Gastrocnemius medialis (tissue), 4 donors: ENCODE results near the gene STK33. TPM values are rescaled to one million over a fixed set of nuclear protein-coding genes. Genes with fewer than 3 reads are reported as not detected.

Experiments used
- ATAC-seq, 2 donors: fragments of 150-250 bp; one replicate each; pipeline ENCODE4 v1.9.1; 2016
- DNase-seq, 2 donors: peaks; one replicate each; pipeline ENCODE4 v3.0.0-alpha.2; 2019
- H3K27ac ChIP-seq, 4 donors: fragments of 200-600 bp; sonication (generic); 1 replicate in 1 of 4; 2 replicates in 3 of 4; pipeline ENCODE4 v1.5.1; 2016 to 2018; ENCODE audit warnings: mild to moderate bottlenecking in 2 of 4, moderate library complexity in 1 of 4
- H3K27me3 ChIP-seq, 3 donors: fragments of 200-600 bp; sonication (generic) in 2 of 3; 1 replicate in 1 of 3; 2 replicates in 2 of 3; pipeline versions ENCODE4 v1.5.1 to v1.6.0; 2016 to 2019; ENCODE audit warnings: mild to moderate bottlenecking in 1 of 3, moderate library complexity in 1 of 3
- H3K36me3 ChIP-seq, 2 donors: fragments of 200-600 bp; sonication (generic) in 1 of 2; one replicate each; pipeline ENCODE4 v1.5.1; 2017 to 2018
- H3K4me1 ChIP-seq, 2 donors: fragments of 200-600 bp; sonication (generic) in 1 of 2; one replicate each; pipeline ENCODE4 v1.5.1; 2016 to 2017; ENCODE audit warnings: mild to moderate bottlenecking in 2 of 2
- H3K4me3 ChIP-seq, 4 donors: fragments of 200-600 bp; sonication (generic) in 3 of 4; 1 replicate in 1 of 4; 2 replicates in 3 of 4; pipeline ENCODE4 v1.5.1; 2016 to 2019; ENCODE audit warnings: mild to moderate bottlenecking in 2 of 4
- H3K9me3 ChIP-seq, 3 donors: fragments of 200-600 bp; sonication (generic) in 2 of 3; 1 replicate in 1 of 3; 2 replicates in 2 of 3; pipeline ENCODE4 v1.5.1; 2016 to 2019
- CTCF ChIP-seq, 5 experiments: fragments of 450-650 bp in 3 of 5; fragments of 200-600 bp in 2 of 5; sonication (generic) in 2 of 5; IDR thresholded peaks in 4 of 5; conservative IDR thresholded peaks in 1 of 5; 1 replicate in 4 of 5; 2 replicates in 1 of 5; pipeline ENCODE4 v1.5.1; 2016 to 2019; ENCODE audit warnings: antibody characterized with exemption in 5 of 5, mild to moderate bottlenecking in 3 of 5, moderate library complexity in 3 of 5
- POLR2A ChIP-seq, 2 donors: fragments of 450-650 bp; IDR thresholded peaks; one replicate each; pipeline ENCODE4 v1.6.1; 2017; ENCODE audit warnings: antibody characterized with exemption in 2 of 2, mild to moderate bottlenecking in 2 of 2, moderate library complexity in 2 of 2
- in situ Hi-C, 4 donors: fragments of 200-750 bp; cut with MboI; loops; one replicate each; pipeline versions ENCODE4 v1.15.0 to v1.8.0; 2017; ENCODE audit warnings: low sequenced_read_pairs in 4 of 4
- intact Hi-C: fragments of 100-400 bp; cut with DNase I; formaldehyde crosslinking; loops from one replicate; pipeline ENCODE4 v1.15.1; 2023; ENCODE audit warnings: low total_unique reads
- total RNA-seq, 4 donors: library from RNA; depleted of rRNA; stranded (reverse); fragments of >200 nt; gene quantifications; one replicate each; pipeline versions ENCODE4 v1.1.0 to v1.2.3, GENCODE V29; 2016

Gene STK33
- total RNA-seq, 4 donors from 2014 or later = 0.66 to 13.5 (median 2.3) TPM

- H3K27me3 ChIP-seq = no peaks in the 10 kb centered on the region
- H3K9me3 ChIP-seq = no peaks in the 10 kb centered on the region
- no peak overlapping the region for H3K27ac ChIP-seq
- no peaks in the 10 kb centered on the region for H3K36me3 ChIP-seq
- no peak for ATAC-seq
- H3K4me1 ChIP-seq = no peaks in the 10 kb centered on the region
- in situ Hi-C loops = no loop called here
- intact Hi-C loops = no loop called here
- H3K4me3 ChIP-seq = no peak overlapping the region
- no peak for DNase-seq
- TF ChIP-seq CTCF (IDR thresholded peaks at IDR 0.05 in 4 of 5, conservative IDR thresholded peaks at IDR 0.05 in 1 of 5) = no peak
Measured at GRCh38 chr11:8533332-8533731, 60.7 kb downstream of the STK33 start.

GRCh38 chr11:8532475-8532874 lies 61.6 kb downstream of the STK33 start:
- Histone ChIP-seq H3K27me3 (no peaks in the 10 kb centered on the region), H3K27ac (no peak overlapping the region), H3K9me3 (no peaks in the 10 kb centered on the region), H3K4me1 (no peaks in the 10 kb centered on the region), H3K4me3 (no peak overlapping the region), H3K36me3 (no peaks in the 10 kb centered on the region)
- in situ Hi-C loops (no loop called here), intact Hi-C loops (no loop called here)
- no peak for ATAC-seq
- no peak for DNase-seq
- TF ChIP-seq CTCF (IDR thresholded peaks at IDR 0.05 in 4 of 5, conservative IDR thresholded peaks at IDR 0.05 in 1 of 5) = no peak
- TF ChIP-seq POLR2A (IDR thresholded peaks at IDR 0.05) = no peak

GRCh38 chr11:8531982-8532381 lies 62.0 kb downstream of the STK33 start:
- Histone ChIP-seq H3K27ac (no peak overlapping the region), H3K9me3 (no peaks in the 10 kb centered on the region), H3K36me3 (no peaks in the 10 kb centered on the region), H3K27me3 (no peaks in the 10 kb centered on the region), H3K4me1 (no peaks in the 10 kb centered on the region), H3K4me3 (no peak overlapping the region)
- in situ Hi-C loops (no loop called here), intact Hi-C loops (no loop called here)
- ATAC-seq = no peak
- no peak for DNase-seq
- TF ChIP-seq POLR2A (IDR thresholded peaks at IDR 0.05) = no peak
- TF ChIP-seq CTCF (IDR thresholded peaks at IDR 0.05 in 4 of 5, conservative IDR thresholded peaks at IDR 0.05 in 1 of 5) = no peak

GRCh38 chr11:8531312-8531711 lies 62.7 kb downstream of the STK33 start:
- Histone ChIP-seq H3K4me1 (no peaks in the 10 kb centered on the region), H3K9me3 (no peaks in the 10 kb centered on the region), H3K4me3 (no peak overlapping the region), H3K27me3 (no peaks in the 10 kb centered on the region), H3K36me3 (no peaks in the 10 kb centered on the region), H3K27ac (no peak overlapping the region)
- DNase-seq (no peak), ATAC-seq (no peak)
- in situ Hi-C loops = no loop called here
- intact Hi-C loops = no loop called here
- TF ChIP-seq CTCF (IDR thresholded peaks at IDR 0.05 in 4 of 5, conservative IDR thresholded peaks at IDR 0.05 in 1 of 5) (no peak), POLR2A (IDR thresholded peaks at IDR 0.05) (no peak)

GRCh38 chr11:8527939-8528338 lies 66.1 kb downstream of the STK33 start:
- in situ Hi-C loops = no loop called here
- no peak for TF ChIP-seq CTCF (IDR thresholded peaks at IDR 0.05 in 4 of 5, conservative IDR thresholded peaks at IDR 0.05 in 1 of 5)
- no peak for TF ChIP-seq POLR2A (IDR thresholded peaks at IDR 0.05)
- ATAC-seq = no peak

More at GRCh38 chr11:8527939-8528338, 66.1 kb downstream of the STK33 start:
- no peaks in the 10 kb centered on the region for H3K4me1 ChIP-seq
- no peaks in the 10 kb centered on the region for H3K9me3 ChIP-seq
- no peaks in the 10 kb centered on the region for H3K36me3 ChIP-seq
- H3K4me3 ChIP-seq = no peak overlapping the region
- H3K27ac ChIP-seq = no peak overlapping the region
- H3K27me3 ChIP-seq = no peaks in the 10 kb centered on the region
- no peak for DNase-seq
- intact Hi-C loops = loop anchor here (2.0 kb wide), 1 partner anchor 45 kb away; no protein-coding TSS in a partner anchor
